GDM1 (cell line): Measurements from ENCODE around the gene TPI1.

Experiments
- DNase-seq: peaks from one replicate; lab custom pipeline; 2025; lab: John Stamatoyannopoulos, UW

The TPI1 gene

DNA sequence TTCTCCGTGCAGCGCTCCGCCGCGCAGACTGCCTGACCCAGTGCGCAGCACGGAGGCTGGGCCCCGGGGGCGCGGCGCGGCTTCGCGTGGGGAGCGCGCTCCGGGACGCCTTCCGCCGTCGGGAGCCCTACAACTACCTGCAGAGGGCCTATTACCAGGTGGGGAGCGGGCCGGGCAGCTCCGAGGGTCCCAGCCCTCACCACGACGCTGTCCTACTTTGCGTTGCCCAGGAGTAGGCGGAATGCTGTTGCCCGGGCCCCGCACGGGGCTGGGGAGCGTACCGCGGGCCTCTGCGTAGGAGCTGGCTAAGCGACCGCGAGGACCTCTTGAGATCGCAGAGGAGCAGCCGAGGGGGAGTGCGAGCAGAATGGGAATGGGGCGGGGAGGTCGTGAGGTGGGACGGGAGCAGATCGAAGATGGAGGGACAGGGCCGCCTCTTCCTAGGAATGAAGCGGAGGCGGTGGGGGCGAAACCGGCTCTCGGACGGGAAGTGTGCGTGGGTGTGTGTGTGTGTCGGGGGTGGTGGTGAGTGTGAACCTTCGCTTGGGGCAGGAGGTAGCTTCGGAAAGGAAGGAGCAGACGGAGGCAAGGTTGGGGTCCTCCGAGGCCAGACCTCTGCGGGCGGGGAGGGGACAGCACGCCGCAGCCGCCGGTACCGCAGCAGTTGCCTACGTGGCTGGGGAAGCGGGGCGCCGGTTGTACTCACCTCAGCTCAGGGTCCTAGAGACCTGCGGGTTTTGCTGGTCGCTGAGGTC lies 38.4 kb upstream of the TPI1 start:
- DNase-seq, result peak; percentile 47

DNA sequence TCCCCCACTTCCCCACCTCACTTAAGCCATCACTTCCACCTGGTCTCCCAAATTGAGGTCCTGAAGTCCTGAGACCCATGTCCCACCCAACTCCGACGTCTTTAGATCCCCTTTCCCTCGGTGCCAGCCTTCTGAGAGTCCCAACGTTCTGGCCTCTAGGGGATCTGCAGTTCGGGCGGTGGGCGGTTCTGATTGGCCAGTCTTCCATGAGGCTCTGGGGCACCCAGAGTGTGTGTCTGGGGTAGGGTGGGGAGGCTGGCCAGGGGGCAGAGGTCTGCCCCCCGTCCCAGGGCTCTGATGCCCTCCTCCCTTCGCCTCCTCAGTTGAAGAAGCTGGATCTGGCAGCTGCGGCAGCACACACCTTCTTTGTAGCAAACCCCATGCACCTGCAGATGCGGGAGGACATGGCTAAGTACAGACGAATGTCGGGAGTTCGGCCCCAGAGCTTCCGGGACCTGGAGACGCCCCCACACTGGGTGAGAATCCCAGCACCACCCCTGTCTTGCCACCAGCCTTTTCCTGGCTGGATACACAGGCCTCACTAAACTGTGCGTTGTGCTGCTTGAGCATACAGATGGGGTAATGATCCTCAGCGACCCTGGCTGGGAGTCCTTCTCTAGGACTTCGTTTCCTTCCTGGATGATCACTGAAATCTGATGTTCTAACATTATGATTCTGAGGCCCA lies 37.7 kb upstream of the TPI1 start:
- no peak for DNase-seq

DNA sequence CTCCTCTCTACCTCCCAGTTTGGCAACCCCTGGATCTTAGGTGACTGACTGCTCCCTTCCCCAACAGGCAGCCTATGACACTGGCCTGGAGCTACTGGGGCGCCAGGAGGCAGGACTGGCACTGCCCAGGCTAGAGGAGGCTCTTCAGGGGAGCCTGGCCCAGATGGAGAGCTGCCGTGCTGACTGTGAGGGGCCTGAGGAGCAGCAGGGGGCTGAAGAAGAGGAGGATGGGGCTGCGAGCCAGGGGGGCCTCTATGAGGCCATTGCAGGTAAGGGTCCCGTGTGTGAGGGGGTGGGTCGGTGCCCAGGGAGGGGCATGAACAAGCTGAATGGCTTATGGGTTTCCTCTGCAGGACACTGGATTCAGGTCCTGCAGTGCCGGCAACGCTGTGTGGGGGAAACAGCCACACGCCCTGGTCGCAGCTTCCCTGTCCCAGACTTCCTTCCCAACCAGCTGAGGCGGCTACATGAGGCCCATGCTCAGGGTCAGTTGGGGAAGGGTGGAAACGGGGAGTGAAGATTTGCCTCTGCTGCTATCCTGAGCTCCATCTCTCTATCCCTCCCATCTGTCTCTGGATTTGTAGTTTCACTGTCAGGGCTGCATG lies 36.9 kb upstream of the TPI1 start:
- DNase-seq, result no peak

DNA sequence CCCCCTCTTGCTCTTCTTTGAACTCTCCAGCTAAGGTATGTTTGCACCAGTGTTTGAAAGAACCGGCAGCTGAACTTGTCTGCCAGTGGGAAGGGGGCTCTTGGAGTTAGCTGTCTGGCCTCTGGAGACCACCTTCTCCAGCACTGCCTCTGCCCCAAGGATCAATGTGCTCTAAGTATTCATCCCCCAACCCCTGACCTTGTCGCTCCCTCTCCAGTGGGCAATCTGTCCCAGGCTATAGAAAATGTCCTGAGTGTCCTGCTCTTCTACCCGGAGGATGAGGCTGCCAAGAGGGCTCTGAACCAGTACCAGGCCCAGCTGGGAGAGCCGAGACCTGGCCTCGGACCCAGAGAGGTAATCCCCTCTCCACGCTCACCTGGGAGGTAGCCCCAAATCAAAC lies 36.3 kb upstream of the TPI1 start:
- DNase-seq, result no peak

DNA sequence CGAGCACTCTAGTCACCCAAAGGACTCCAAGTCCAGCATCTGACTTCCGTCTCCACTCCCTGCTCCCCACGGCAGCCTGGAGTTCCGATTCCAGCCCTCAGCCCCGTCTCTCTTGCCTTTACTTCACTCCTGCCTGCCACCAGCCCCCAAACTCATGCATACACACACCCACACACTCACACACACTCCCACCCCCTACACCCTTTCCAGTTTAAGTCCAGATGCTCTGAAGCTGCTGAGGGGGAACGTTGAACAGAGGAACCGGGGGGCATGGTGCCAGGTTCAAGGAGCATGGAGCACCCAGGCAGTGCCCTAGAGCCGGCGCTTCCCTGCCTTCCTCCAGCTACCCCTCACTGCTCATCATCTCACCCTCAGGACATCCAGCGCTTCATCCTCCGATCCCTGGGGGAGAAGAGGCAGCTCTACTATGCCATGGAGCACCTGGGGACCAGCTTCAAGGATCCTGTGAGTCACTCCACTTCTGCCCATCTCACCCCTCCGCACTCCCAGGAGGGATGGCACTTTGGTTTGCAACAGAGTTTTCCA lies 35.8 kb upstream of the TPI1 start:
- no peak for DNase-seq

DNA sequence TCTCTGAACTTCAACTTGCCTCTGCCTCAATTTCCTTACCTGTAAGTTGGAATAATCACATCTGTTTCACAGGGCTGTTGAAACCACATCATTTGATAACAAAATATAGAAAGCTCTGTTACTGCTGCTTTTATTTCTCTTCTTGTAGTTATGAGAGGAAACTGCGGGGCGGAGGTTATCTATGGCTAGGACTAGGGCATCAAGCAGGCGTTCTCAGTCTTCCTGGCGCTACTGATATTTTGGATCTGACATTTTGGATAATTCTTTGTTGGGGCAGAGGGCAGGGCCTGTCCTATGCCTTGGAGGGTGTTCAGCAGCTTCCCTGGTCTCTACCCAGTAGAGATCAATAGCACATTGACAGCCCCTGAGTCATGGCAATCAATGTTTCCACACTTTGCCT lies 35.2 kb upstream of the TPI1 start:
- DNase-seq, result no peak

DNA sequence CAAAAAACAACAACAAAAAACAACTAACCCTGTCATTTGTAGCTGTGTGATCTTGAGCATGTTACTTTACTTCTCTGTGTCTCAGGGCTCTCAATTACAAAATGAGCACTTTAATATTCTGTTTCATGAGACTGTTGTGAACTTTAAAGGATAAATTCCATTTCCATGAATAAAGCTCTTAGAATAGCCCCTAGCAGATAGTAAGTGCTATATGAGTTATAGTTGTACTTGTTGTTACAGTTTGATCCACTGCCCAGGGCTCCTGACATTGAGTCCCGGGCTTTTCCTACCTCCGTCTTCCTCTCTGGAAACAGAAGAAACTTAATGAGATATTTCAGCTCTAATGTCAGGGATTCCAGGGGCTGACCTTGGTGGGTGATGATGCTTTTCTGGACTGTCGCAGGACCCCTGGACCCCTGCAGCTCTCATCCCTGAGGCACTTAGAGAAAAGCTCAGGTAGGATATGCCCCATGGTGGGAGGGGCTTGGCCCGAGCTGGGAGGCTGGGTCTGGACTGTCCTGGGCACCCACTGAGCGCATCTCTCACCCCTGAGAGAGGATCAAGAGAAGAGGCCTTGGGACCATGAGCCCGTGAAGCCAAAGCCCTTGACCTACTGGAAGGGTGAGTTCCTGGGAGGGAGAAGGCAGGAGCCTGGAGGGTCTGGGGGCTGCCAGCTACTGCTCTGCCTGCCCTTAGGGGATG lies 34.0 kb upstream of the TPI1 start:
- no peak for DNase-seq

DNA sequence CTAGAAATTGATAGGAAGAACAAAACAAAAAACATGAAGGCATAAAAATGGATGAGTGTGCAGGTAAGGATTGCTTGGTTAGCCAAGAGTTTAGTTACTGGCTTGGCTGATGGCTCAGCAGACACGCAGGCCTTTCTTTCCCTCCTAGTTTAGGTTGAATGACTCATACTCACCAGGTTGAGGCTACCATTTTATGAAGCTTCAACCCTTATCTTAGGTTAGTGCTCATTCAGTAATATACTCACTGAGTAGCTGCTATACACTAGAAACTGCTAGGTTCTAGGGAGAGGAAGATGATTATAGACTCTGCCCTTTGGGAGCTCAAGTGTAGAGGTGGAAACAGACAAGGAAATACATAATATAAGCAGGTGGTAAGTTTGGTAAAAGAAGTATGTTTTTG lies 33.1 kb upstream of the TPI1 start:
- DNase-seq, result no peak

DNA sequence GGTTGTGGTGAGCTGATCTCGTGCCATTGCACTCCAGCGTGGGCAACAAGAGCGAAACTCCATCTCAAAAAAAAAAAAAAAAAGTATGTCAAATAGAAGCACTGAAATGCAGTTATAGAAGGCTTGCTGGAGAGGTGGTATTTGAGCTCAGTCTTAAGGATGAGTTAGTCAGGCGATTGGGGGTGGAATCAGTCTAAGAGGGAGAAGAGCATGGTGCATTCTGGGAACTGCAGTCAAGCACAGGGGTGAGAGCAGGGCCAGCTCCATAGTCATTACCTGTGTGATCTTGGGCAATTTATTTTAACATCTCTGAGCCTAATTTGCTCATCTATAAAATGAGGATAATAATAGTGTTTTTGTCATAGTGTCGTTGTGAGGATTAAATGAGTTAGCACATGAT lies 32.5 kb upstream of the TPI1 start:
- DNase-seq, result no peak

DNA sequence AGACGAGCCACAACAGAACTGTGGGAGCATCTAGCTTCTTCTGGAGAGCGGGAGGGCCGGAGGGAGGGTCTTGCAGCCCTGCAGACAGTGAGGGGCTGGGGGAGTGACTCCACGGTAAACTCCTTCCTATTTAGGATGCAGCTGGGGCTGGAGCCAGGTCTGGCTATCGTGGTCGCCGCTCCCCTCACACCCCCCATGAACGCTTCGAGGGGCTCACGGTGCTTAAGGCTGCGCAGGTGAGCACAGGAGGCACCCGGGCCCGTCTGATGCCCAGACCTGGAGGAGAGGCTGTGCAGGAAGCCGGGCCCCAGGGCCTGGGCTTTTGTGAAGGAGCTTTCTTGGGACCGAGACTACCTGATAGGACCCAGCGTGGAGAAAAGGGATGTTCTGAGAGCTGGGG lies 30.5 kb upstream of the TPI1 start:
- DNase-seq, result no peak

DNA sequence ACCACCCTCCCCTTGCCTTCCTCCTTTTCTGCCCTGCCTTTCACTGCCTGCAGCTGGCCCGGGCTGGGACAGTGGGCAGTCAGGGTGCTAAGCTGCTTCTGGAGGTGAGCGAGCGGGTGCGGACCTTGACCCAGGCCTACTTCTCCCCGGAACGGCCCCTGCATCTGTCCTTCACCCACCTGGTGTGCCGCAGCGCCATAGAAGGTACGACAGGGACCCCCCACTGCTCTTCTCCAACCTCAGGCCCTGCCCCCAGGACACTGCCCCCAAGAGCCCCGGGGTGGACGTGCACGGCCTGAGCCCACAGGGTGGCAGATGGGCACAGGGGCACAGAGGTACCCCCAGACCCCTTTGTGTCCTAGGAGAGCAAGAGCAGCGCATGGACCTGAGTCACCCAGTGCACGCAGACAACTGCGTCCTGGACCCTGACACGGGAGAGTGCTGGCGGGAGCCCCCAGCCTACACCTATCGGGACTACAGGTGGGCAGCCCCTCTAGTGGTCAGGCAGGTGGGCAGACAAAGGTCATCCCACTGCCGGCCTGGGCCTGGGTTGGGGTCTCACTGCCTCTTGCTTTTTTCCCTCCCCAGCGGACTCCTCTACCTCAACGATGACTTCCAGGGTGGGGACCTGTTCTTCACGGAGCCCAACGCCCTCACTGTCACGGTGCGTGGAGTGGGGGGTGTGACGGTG lies 29.8 kb upstream of the TPI1 start:
- no peak for DNase-seq

DNA sequence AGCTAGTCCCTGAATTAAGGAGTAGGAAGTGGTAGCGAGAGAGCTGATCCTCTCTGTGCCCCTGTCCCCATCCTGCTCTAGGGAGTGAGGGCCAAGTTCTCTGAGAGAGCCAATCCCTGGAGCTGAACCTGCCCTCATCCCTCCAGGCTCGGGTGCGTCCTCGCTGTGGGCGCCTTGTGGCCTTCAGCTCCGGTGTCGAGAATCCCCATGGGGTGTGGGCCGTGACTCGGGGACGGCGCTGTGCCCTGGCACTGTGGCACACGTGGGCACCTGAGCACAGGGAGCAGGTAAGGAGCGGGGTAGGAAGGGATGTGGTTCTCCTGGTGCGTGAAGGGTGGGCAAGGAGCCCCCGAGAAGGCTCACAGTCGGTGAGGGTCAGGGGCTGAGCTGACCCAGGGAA lies 28.5 kb upstream of the TPI1 start:
- no peak for DNase-seq

DNA sequence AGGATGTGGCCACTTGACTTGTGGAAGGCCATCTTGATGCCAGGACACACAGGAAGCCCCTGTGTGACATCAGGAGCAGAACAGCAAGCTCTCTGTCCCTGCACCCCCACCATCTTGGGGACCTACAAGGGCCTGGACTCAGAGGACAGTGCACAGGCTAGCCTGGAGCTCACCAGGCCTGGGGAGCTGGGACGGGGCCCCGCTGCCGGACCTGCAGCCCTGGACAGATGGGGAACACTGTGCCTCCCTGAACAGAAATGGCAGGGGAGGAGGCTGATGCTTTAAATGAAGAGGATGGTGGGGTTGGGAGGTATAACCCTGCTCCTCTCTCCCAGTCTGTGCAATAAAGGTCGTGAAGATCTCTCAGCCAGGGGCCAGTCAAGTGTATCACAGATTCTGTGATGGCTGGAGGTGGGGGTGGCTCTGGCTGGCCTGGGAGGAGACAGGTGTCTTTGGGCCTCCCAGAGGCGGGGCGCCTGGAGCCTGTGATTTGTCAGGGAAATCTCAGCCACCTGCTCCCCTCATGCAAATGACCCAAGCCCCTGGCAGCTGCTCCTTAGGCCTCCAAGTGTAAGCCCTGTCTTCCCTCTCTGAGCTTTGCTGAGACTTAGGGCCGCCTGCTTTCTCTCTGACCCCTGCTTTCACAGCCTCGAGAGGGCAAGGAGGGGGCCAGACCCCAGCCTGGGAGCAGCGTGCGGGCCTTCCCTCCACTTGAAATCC lies 27.7 kb upstream of the TPI1 start:
- no peak for DNase-seq

DNA sequence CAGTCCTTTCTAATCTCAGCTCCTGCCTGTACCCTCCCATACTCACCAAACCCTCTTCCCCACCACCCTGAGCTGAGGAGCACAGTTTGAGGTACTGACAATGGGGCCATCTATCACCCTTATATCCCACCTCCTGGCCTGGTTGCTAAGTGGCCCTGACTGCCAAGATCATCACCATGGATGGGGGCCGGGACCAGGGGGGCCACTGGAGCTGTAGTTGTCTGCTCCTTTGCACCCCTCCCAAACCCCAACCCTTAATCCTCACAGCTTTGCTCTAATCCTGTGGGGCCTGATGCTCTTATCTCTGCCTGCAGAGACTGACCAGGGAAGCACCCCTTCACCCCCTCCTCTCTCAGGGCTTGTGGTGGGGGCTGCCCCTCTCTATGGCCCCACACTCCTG lies 27.0 kb upstream of the TPI1 start:
- no peak for DNase-seq

DNA sequence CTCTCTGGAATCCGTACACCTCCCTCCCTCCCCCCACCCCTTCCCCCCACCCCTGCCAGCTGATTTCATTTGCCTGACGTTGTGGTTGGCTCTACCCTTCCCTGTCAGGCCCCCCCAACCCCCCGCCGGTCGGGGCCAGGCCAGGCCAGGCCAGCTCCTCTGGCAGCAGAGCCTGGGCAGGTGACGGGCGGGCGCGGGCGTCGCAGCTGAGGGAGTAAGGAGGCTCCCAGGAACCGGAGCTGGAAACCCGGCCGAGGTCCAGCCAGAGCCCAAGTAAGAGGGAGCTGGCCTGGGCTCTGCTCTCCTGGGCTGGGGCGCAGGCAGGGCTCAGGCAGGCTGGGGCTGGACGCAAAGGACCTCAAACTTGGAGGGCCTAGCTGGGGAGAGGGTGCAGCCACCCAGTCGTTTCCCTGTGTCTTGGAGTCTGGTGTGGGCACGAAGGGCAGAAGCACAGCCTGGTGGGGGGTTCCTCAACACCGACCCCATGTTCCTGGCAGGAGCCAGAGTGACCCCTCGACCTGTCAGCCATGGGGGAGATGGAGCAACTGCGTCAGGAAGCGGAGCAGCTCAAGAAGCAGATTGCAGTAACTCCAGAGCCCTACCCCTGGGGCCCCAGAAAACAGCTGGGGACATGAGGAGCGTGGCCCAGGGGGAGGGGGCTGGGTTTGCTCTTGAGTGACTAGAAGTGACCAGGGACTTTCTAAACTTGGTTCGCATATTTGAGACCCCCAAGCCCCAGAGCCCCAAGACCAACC lies 26.4 kb upstream of the TPI1 start, which contains the start of gene GNB3:
TSS of gene GNB3 (plus strand) at position 165 of the 755 bp plus-strand sequence. CDS start at position 528, 363 bp downstream.
- DNase-seq, result no peak

DNA sequence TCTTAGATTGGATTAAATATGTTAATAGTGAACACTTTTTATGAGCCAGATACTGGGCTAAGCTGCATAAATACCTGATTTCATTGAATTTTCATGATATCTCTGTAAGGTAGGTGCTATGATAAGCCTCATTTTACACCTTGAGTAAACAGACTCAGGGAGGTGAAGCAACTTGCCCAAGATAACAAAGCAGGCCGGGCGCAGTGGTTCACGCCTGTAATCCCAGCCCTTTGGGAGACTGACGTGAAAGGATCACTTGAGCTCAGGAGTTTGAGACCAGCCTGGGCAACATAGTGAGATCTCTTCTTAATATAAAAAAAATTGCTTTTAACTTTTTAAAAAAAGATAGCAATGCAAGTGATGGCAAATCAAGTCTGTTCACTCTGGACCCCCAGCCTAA lies 25.3 kb upstream of the TPI1 start:
- no peak for DNase-seq

DNA sequence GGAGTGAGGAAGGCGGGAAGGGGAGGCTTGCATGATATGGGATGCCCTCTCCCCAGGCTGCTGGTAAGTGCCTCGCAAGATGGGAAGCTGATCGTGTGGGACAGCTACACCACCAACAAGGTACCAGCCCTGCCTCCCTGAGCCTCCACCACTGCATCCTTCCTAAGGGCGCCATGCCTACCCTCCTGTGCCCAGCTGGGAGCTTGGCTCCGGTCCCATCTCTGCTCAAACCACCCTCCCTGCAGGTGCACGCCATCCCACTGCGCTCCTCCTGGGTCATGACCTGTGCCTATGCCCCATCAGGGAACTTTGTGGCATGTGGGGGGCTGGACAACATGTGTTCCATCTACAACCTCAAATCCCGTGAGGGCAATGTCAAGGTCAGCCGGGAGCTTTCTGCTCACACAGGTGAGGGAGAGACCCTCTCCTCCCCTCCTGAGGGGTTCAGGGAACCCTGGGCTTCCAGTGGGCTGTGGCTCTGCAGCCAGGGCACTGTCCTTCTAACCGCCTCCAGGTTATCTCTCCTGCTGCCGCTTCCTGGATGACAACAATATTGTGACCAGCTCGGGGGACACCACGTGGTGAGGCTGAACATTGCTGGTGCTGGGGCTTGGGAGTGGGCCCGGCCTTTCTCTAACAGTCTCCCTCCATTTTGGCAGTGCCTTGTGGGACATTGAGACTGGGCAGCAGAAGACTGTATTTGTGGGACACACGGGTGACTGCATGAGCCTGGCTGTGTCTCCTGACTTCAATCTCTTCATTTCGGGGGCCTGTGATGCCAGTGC lies 24.0 kb upstream of the TPI1 start:
- no peak for DNase-seq

DNA sequence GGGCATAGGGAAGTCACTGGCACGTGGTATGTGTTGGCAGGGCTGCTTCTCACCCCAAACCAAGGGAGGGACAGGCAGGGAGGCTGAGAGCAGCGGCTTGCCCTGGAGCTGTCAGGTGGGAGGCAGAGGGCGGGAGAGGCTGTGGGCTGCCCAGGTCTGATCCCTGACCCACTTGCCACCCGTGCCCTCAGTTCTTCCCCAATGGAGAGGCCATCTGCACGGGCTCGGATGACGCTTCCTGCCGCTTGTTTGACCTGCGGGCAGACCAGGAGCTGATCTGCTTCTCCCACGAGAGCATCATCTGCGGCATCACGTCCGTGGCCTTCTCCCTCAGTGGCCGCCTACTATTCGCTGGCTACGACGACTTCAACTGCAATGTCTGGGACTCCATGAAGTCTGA lies 21.9 kb upstream of the TPI1 start:
- DNase-seq, result no peak

DNA sequence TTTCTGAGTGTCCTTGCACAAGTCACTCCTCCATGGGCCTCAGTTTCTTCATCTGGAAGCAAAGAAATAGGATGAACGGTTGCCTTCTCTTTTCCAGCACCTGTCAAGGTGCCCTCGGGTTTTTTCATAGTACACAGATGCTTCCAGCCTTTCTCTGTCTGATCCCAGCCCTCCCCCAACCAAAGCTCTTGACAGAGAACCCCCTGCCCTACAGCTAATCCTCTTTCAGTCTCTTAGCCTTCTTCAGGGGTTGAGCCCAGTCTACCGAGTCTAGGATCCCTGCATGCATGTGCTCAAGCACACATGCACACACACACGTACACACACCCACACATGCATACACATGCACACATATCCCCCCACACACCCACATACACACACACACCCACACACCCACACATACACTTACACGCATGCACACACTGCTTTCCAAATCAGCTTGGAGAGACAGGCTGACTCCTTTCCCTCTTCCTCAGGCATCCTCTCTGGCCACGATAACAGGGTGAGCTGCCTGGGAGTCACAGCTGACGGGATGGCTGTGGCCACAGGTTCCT lies 20.9 kb upstream of the TPI1 start:
- DNase-seq, result no peak
